Prostate gland (tissue), 2 donors: ENCODE measurements around the gene KCNN3. TPM values are rescaled to one million over a fixed set of nuclear protein-coding genes. Genes with fewer than 3 reads are reported as not detected.

Source experiments
- DNase-seq: peaks from one replicate; pipeline ENCODE4 v3.0.0-alpha.2; 2019; ENCODE audit warnings: low spot score
- H3K27ac ChIP-seq, 2 donors: fragments of 200-600 bp; sonication (generic); 2 replicates each; pipeline ENCODE4 v1.5.1; 2017 to 2019
- H3K27me3 ChIP-seq: fragments of 200-600 bp; sonication (generic); replicated peaks from 2 replicates; pipeline ENCODE4 v1.5.1; 2019; ENCODE audit not compliant: insufficient read depth
- H3K36me3 ChIP-seq, 2 donors: fragments of 200-600 bp; sonication (generic); 1 replicate in 1 of 2; 2 replicates in 1 of 2; pipeline versions ENCODE4 v1.5.1 to v1.8.1; 2017 to 2019
- H3K4me1 ChIP-seq: fragments of 200-600 bp; sonication (generic); replicated peaks from 2 replicates; pipeline ENCODE4 v1.5.1; 2019
- H3K4me3 ChIP-seq, 2 donors: fragments of 200-600 bp; sonication (generic); 2 replicates each; pipeline ENCODE4 v1.5.1; 2017 to 2019
- H3K9me3 ChIP-seq: fragments of 200-600 bp; sonication (generic); 2 replicates; pipeline ENCODE4 v1.5.1; 2017
- POLR2A ChIP-seq: fragments of 450-650 bp; IDR thresholded peaks from one replicate; pipeline ENCODE4 v1.6.1; 2016; ENCODE audit warnings: antibody characterized with exemption, mild to moderate bottlenecking
- POLR2AphosphoS5 ChIP-seq: sonication (generic); formaldehyde crosslinking; IDR thresholded peaks from one replicate; pipeline ENCODE4 v1.6.1; 2017; ENCODE audit warnings: antibody characterized with exemption
- WGBS: methylation state at CpG from one replicate; pipeline ENCODE4 v1.1.5; 2018; 5-methylcytosine and 5-hydroxymethylcytosine counted together
- intact Hi-C: fragments of 100-400 bp; cut with DNase I; formaldehyde crosslinking; loops from one replicate; pipeline ENCODE4 v1.14.2; 2022
- total RNA-seq, 2 donors: library from RNA; depleted of rRNA; stranded (reverse); fragments of >200 nt; gene quantifications; one replicate each; pipeline ENCODE4 v1.1.0, GENCODE V29; 2016
- TF ChIP-seq, protein P1 (sequence below), 4 experiments: fragments of 200-600 bp in 2 of 4; fragments of 450-650 bp in 2 of 4; sonication (generic) in 2 of 4; IDR thresholded peaks; 1 replicate in 3 of 4; 2 replicates in 1 of 4; pipeline ENCODE4 v1.5.1; 2016 to 2019; ENCODE audit warnings: antibody characterized with exemption in 4 of 4, mild to moderate bottlenecking in 2 of 4, moderate library complexity in 2 of 4

Gene KCNN3
- total RNA-seq, 2 donors from 2014 or later: 1.2 to 3.0 TPM

DNA sequence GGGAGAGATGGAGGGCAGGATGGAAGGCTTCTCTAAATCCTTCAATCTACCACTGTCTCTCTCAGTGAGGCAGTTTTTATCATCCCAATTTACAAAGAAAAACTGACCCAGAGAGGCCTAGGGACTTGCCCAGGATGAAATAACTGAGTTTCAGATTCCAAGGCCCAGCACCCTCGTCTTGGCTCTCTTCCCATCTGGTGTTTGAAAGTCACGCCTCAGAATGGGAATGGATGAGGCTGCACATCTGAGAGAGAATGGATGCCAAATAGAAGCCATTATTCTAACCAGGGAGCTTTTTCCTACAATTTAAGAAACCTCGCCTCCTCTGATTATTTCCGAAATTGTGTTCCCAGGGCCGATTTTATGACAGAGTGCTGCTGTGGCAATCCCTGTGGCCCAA is 10.6 kb upstream of the KCNN3 start:
- no peak for DNase-seq
- no peak overlapping the region for H3K4me3 ChIP-seq
- TF ChIP-seq, protein P1, sequence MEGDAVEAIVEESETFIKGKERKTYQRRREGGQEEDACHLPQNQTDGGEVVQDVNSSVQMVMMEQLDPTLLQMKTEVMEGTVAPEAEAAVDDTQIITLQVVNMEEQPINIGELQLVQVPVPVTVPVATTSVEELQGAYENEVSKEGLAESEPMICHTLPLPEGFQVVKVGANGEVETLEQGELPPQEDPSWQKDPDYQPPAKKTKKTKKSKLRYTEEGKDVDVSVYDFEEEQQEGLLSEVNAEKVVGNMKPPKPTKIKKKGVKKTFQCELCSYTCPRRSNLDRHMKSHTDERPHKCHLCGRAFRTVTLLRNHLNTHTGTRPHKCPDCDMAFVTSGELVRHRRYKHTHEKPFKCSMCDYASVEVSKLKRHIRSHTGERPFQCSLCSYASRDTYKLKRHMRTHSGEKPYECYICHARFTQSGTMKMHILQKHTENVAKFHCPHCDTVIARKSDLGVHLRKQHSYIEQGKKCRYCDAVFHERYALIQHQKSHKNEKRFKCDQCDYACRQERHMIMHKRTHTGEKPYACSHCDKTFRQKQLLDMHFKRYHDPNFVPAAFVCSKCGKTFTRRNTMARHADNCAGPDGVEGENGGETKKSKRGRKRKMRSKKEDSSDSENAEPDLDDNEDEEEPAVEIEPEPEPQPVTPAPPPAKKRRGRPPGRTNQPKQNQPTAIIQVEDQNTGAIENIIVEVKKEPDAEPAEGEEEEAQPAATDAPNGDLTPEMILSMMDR (IDR thresholded peaks at IDR 0.05): no peak
- TF ChIP-seq POLR2AphosphoS5 (no peak), POLR2A (no peak)
- intact Hi-C loops: no loop called here
- H3K4me1 ChIP-seq: no peaks in the 10 kb centered on the region
- H3K9me3 ChIP-seq: no peaks in the 10 kb centered on the region
- no peaks in the 10 kb centered on the region for H3K36me3 ChIP-seq
- WGBS: 67% methylated on average over 5 of the region's 5 CpGs
- H3K27me3 ChIP-seq: no peaks in the 10 kb centered on the region
- no peak overlapping the region for H3K27ac ChIP-seq

DNA sequence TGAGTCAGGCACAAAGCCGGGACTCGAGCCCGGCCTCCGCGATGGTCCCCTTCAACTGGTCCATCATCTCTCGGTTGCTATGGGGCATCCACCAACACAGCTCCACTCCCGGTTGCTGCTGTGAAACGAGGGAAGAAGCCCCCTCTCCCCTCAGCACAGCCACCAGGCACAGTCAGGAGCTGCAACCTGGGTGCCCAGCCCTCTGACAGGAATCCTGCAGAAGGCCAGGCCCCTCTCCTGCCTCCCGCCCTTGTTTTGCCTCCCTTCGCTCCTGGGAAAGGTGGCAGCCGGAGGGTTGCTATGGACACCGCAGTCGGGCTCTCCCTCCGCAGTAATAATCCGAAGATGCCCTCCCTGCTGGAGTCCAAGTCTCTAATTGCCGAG is 8.9 kb upstream of the KCNN3 start:
- Histone ChIP-seq H3K9me3 (no peaks in the 10 kb centered on the region), H3K36me3 (no peaks in the 10 kb centered on the region), H3K27ac (no peak overlapping the region), H3K4me1 (no peaks in the 10 kb centered on the region), H3K27me3 (no peaks in the 10 kb centered on the region), H3K4me3 (no peak overlapping the region)
- intact Hi-C loops: loop anchor here (2.0 kb wide), 3 partner anchors 210 to 398 kb away; partner anchors contain the start of gene UBE2Q1
- 75% methylated on average over 16 of the region's 16 CpGs for WGBS
- DNase-seq: no peak
- TF ChIP-seq, protein P1 (IDR thresholded peaks at IDR 0.05): no peak
- TF ChIP-seq POLR2A (no peak), POLR2AphosphoS5 (no peak)

DNA sequence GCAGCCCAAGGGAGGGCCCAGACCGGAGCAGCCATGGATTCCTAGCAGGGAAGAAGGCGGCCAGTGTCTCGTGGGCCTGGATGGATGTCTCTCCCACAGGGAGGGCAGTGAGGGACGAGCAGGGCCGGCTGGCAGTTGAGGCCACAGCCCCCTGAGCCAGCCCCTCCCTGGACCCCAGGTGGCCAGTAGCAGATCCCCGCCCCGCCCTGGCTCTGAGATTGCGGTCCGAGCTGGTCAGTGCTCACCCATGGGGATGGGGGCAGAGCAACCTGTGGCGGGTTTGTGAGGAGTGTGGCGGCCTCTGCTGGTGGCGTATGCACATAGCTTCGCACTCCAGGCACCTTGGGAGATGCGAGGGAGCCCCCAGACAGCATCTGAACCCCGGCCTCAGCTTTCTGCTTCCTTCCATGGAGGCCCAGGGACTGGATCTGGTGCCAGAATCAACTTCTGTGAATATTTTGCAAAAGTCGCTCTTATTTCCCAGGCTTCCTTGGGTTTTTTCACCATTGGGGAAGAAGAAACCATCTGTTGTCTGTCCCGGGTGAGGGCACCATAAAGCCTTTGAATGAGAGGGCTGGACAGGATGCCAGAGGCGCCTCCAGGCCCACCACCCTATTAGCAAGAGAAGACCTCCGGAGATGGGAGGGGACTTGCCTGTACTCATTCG is 8.4 kb upstream of the KCNN3 start:
- H3K27me3 ChIP-seq: no peaks in the 10 kb centered on the region
- no peak overlapping the region for H3K27ac ChIP-seq
- H3K4me3 ChIP-seq: no peak overlapping the region
- H3K36me3 ChIP-seq: no peaks in the 10 kb centered on the region
- peak; percentile 73 for DNase-seq
- no peaks in the 10 kb centered on the region for H3K9me3 ChIP-seq
- TF ChIP-seq POLR2A (no peak), POLR2AphosphoS5 (peak; percentile 38)
- TF ChIP-seq, protein P1 (IDR thresholded peaks at IDR 0.05): peak; percentile 54 to 91 (median 86)
- intact Hi-C loops: loop anchor here (2.0 kb wide), 3 partner anchors 210 to 398 kb away; partner anchors contain the start of gene UBE2Q1
- H3K4me1 ChIP-seq: no peaks in the 10 kb centered on the region
- 27% methylated on average over 19 of the region's 20 CpGs for WGBS

DNA sequence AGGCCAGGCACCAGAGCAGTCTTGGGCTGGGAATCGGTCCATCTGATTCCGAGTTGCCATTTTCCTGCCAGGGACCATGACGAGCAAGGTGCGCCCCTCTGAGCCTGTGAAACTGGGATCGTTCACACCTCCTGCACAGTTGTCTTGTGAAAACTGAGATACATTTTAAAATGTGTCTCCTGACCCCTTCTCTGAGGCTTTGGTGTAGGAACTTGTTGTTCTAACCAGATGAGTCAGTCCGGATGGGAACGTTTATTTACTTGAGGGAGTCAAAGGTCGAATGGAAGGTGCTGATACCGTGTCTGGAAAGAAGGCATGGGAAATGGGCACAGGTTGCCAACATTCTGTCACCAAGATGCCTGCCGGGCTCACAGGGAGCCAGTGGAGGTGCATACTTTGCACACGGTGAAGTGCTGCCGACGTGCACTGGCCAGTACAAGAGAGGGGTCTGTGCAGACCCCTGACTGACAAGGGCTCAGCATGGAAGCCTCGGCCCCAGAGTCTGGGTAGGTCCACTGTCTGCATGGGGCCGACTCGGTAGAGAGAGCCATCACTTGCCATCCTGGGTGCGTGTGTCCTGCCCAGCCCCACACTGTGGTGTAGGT is 7.4 kb upstream of the KCNN3 start:
- DNase-seq: no peak
- Histone ChIP-seq H3K4me1 (no peaks in the 10 kb centered on the region), H3K27me3 (no peaks in the 10 kb centered on the region), H3K4me3 (no peak overlapping the region), H3K9me3 (no peaks in the 10 kb centered on the region), H3K36me3 (no peaks in the 10 kb centered on the region), H3K27ac (peak overlapping the region in 1 of 2 donors; percentile 13)
- TF ChIP-seq POLR2AphosphoS5 (peak; percentile 31), POLR2A (no peak)
- TF ChIP-seq, protein P1 (IDR thresholded peaks at IDR 0.05): no peak
- intact Hi-C loops: no loop called here
- WGBS: 61% methylated on average over 17 of the region's 17 CpGs
